Measurements from ENCODE around the gene CHD5.

DNA sequence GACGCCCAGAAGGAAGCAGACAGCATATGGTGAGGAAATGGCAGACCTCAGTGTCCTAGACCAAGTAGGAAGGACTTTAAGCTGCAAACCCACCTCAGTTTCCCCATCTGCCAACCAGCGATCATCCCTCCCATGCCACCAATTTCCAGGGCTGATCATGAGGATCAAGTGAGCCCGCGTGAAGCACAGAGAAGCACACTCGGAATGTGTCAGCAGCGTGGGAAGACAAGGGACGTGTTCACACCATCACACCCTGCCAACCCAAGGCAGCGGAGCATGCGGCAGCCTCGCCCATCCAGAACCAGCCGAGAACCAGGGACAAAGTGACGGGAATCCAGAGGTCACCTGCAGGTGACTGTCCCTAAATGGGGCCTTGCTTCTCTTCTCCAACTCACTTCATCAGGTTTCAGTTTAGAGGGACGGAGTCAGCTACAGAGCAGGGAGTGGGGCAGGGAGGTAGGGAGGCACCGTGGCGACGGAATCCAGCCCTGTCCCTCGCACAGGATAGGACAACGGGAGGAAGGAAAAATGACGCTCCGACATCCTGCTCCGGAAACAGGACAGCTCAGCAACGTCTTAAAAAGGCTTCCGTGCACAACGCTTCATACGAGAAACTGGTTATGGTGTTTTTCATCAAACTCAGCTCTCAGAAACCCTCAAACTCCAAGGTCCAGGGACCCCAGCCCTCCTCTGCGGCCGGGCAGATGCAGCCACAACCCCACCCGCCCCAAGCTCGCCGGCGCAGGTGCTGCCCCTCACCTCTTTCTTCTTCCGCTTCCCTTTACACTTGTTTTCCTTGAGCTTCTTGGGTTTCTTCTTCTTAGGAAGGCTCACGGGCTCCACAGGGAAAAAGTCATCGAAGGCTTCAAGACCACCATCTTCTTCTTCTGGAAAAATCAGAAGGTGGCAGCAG, 12.5 kb downstream of the CHD5 start:
- TF ChIP-seq, protein P1, sequence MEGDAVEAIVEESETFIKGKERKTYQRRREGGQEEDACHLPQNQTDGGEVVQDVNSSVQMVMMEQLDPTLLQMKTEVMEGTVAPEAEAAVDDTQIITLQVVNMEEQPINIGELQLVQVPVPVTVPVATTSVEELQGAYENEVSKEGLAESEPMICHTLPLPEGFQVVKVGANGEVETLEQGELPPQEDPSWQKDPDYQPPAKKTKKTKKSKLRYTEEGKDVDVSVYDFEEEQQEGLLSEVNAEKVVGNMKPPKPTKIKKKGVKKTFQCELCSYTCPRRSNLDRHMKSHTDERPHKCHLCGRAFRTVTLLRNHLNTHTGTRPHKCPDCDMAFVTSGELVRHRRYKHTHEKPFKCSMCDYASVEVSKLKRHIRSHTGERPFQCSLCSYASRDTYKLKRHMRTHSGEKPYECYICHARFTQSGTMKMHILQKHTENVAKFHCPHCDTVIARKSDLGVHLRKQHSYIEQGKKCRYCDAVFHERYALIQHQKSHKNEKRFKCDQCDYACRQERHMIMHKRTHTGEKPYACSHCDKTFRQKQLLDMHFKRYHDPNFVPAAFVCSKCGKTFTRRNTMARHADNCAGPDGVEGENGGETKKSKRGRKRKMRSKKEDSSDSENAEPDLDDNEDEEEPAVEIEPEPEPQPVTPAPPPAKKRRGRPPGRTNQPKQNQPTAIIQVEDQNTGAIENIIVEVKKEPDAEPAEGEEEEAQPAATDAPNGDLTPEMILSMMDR (IDR thresholded peaks at IDR 0.05; ENCODE audit: low read length), result no peak
- no peak for TF ChIP-seq EZH2phosphoT487 (IDR thresholded peaks at IDR 0.05; ENCODE audit: low read length)
- TF ChIP-seq EZH2 (optimal IDR thresholded peaks at IDR 0.05; ENCODE audit: low read depth, low read length), result no peak

Measured in MM.1S (cell line).